ENCODE results near the gene RHOH.

The RHOH gene

GRCh38 chr4:40185830-40186664, 10.8 kb upstream of the RHOH start:
- peak; percentile 33; the same call in 1 of the 3 replicates for ATAC-seq
- TF ChIP-seq CSDC2 (CRISPR knock-in tag; IDR thresholded peaks at IDR 0.05), result no peak

GRCh38 chr4:40186665-40187014, 10.2 kb upstream of the RHOH start:
- no peak for ATAC-seq
- no peak for TF ChIP-seq ARNTL (CRISPR knock-in tag; IDR thresholded peaks at IDR 0.05; ENCODE audit: borderline replicate concordance, low read depth)
- no peak for TF ChIP-seq TSHZ2 (CRISPR knock-in tag; IDR thresholded peaks at IDR 0.05)
- TF ChIP-seq ZFP30 (CRISPR knock-in tag; IDR thresholded peaks at IDR 0.05), result no peak
- TF ChIP-seq TCF4 (CRISPR knock-in tag; IDR thresholded peaks at IDR 0.05; ENCODE audit: borderline replicate concordance), result no peak
- no peak for TF ChIP-seq GLIS3 (CRISPR knock-in tag; IDR thresholded peaks at IDR 0.05)
- TF ChIP-seq PPARA (CRISPR knock-in tag; IDR thresholded peaks at IDR 0.05; ENCODE audit: borderline replicate concordance), result no peak
- no peak for TF ChIP-seq ZNF70 (CRISPR knock-in tag; IDR thresholded peaks at IDR 0.05)
- no peak for TF ChIP-seq ZNF565 (CRISPR knock-in tag; conservative IDR thresholded peaks at IDR 0.05; ENCODE audit: low read depth)
- TF ChIP-seq CSRNP3 (CRISPR knock-in tag; IDR thresholded peaks at IDR 0.05), result no peak
- no peak for TF ChIP-seq ZNF8 (CRISPR knock-in tag; IDR thresholded peaks at IDR 0.05)
- no peak for TF ChIP-seq ISL1 (CRISPR knock-in tag; IDR thresholded peaks at IDR 0.05)
- no peak for TF ChIP-seq CSDC2 (CRISPR knock-in tag; IDR thresholded peaks at IDR 0.05)
- no peak for TF ChIP-seq ZFP3 (CRISPR knock-in tag; IDR thresholded peaks at IDR 0.05)
- no peak for TF ChIP-seq ESRRG (CRISPR knock-in tag; IDR thresholded peaks at IDR 0.05)
- TF ChIP-seq OSR1 (CRISPR knock-in tag; IDR thresholded peaks at IDR 0.05), result no peak
- no peak for TF ChIP-seq TOX (CRISPR knock-in tag; IDR thresholded peaks at IDR 0.05; ENCODE audit: borderline replicate concordance)
- TF ChIP-seq ZC3H10 (CRISPR knock-in tag; IDR thresholded peaks at IDR 0.05), result no peak
- no peak for TF ChIP-seq PATZ1 (CRISPR knock-in tag; IDR thresholded peaks at IDR 0.05; ENCODE audit: borderline replicate concordance)

- ATAC-seq, result no peak
- TF ChIP-seq GLIS3 (CRISPR knock-in tag; IDR thresholded peaks at IDR 0.05), result no peak
- TF ChIP-seq RARB (CRISPR knock-in tag; IDR thresholded peaks at IDR 0.05), result no peak
- TF ChIP-seq ISL1 (CRISPR knock-in tag; IDR thresholded peaks at IDR 0.05), result no peak
- no peak for TF ChIP-seq TOX (CRISPR knock-in tag; IDR thresholded peaks at IDR 0.05; ENCODE audit: borderline replicate concordance)
- TF ChIP-seq ZFP30 (CRISPR knock-in tag; IDR thresholded peaks at IDR 0.05), result no peak
- TF ChIP-seq CSRNP3 (CRISPR knock-in tag; IDR thresholded peaks at IDR 0.05), result no peak
- TF ChIP-seq ZNF70 (CRISPR knock-in tag; IDR thresholded peaks at IDR 0.05), result no peak
- no peak for TF ChIP-seq ZC3H10 (CRISPR knock-in tag; IDR thresholded peaks at IDR 0.05)
- TF ChIP-seq SNAI2 (CRISPR knock-in tag; IDR thresholded peaks at IDR 0.05), result no peak
- no peak for TF ChIP-seq ZFP3 (CRISPR knock-in tag; IDR thresholded peaks at IDR 0.05)
- TF ChIP-seq ESRRG (CRISPR knock-in tag; IDR thresholded peaks at IDR 0.05), result no peak
- TF ChIP-seq BACH2 (CRISPR knock-in tag; IDR thresholded peaks at IDR 0.05; ENCODE audit: borderline replicate concordance), result no peak
- TF ChIP-seq TSHZ2 (CRISPR knock-in tag; IDR thresholded peaks at IDR 0.05), result no peak
- no peak for TF ChIP-seq POU6F1 (CRISPR knock-in tag; IDR thresholded peaks at IDR 0.05; ENCODE audit: borderline replicate concordance, low read depth)
- TF ChIP-seq ZNF8 (CRISPR knock-in tag; IDR thresholded peaks at IDR 0.05), result no peak
- TF ChIP-seq ARNTL (CRISPR knock-in tag; IDR thresholded peaks at IDR 0.05; ENCODE audit: borderline replicate concordance, low read depth), result no peak
- no peak for TF ChIP-seq OSR1 (CRISPR knock-in tag; IDR thresholded peaks at IDR 0.05)
These were observed 9.4 kb upstream of the RHOH start for GRCh38 chr4:40187386-40187906.

Data from SK-N-SH treated with all-trans-retinoic acid at 6 μM for 48 hours (cell line).